ENCODE data around the gene ST7L.

- TF ChIP-seq POLR2A (IDR thresholded peaks at IDR 0.05) (peak in 1 of 2 donors; percentile 29), CTCF (IDR thresholded peaks at IDR 0.05) (no peak)
These were observed at the start of gene ST7L for GRCh38 chr1:112618721-112619517.
